ENCODE data around the gene FMNL3.
"Not testable (repeated sequence)": the region's sequence is repeated elsewhere in the genome, so short reads cannot be mapped to it uniquely, and the experiment has no call there.

FMNL3 gene

GRCh38 chr12:49733219-49734017, 26.2 kb upstream of the FMNL3 start:
- FAIRE-seq (no peak), DNase-seq (ENCODE audit: insufficient read length) (no peak)
- TF ChIP-seq POLR2AphosphoS5 (IDR thresholded peaks at IDR 0.05; ENCODE audit: low read depth, low read length): no peak
- TF ChIP-seq TAF1 (IDR thresholded peaks at IDR 0.05; ENCODE audit: borderline replicate concordance, low read depth, low read length): no peak
- no peak for TF ChIP-seq POLR2A (IDR thresholded peaks at IDR 0.05; ENCODE audit: low read depth, low read length)

GRCh38 chr12:49730568-49731101, 23.4 kb upstream of the FMNL3 start:
- no peak for DNase-seq (ENCODE audit: insufficient read length)
- TF ChIP-seq TAF1 (IDR thresholded peaks at IDR 0.05; ENCODE audit: borderline replicate concordance, low read depth, low read length) (no peak), POLR2AphosphoS5 (IDR thresholded peaks at IDR 0.05; ENCODE audit: low read depth, low read length) (no peak), POLR2A (IDR thresholded peaks at IDR 0.05; ENCODE audit: low read depth, low read length) (no peak)

GRCh38 chr12:49730050-49730449, 22.8 kb upstream of the FMNL3 start:
- no peak for FAIRE-seq
- TF ChIP-seq POLR2A (IDR thresholded peaks at IDR 0.05; ENCODE audit: low read depth, low read length) (no peak), POLR2AphosphoS5 (IDR thresholded peaks at IDR 0.05; ENCODE audit: low read depth, low read length) (no peak), TAF1 (IDR thresholded peaks at IDR 0.05; ENCODE audit: borderline replicate concordance, low read depth, low read length) (no peak)
- no peak for DNase-seq (ENCODE audit: insufficient read length)

More at GRCh38 chr12:49730568-49731101, 23.4 kb upstream of the FMNL3 start:
- FAIRE-seq: no peak

- TF ChIP-seq TAF1 (IDR thresholded peaks at IDR 0.05; ENCODE audit: borderline replicate concordance, low read depth, low read length) (no peak), POLR2AphosphoS5 (IDR thresholded peaks at IDR 0.05; ENCODE audit: low read depth, low read length) (no peak), POLR2A (IDR thresholded peaks at IDR 0.05; ENCODE audit: low read depth, low read length) (no peak)
- FAIRE-seq (no peak), DNase-seq (ENCODE audit: insufficient read length) (no peak)
Observed at GRCh38 chr12:49728446-49728845, 21.2 kb upstream of the FMNL3 start.

- DNase-seq (ENCODE audit: insufficient read length); FAIRE-seq: not testable (repeated sequence)
Observed at GRCh38 chr12:49721355-49721754, 14.2 kb upstream of the FMNL3 start.

GRCh38 chr12:49720214-49720613, 13.0 kb upstream of the FMNL3 start:
- no peak for FAIRE-seq
- DNase-seq (ENCODE audit: insufficient read length): no peak
- no peak for TF ChIP-seq TAF1 (IDR thresholded peaks at IDR 0.05; ENCODE audit: borderline replicate concordance, low read depth, low read length)
- TF ChIP-seq POLR2A (IDR thresholded peaks at IDR 0.05; ENCODE audit: low read depth, low read length): no peak
- TF ChIP-seq POLR2AphosphoS5 (IDR thresholded peaks at IDR 0.05; ENCODE audit: low read depth, low read length): no peak

- not testable (repeated sequence) for DNase-seq (ENCODE audit: insufficient read length); FAIRE-seq
Observed at GRCh38 chr12:49717800-49718199, 10.6 kb upstream of the FMNL3 start.

- no peak for TF ChIP-seq TAF1 (IDR thresholded peaks at IDR 0.05; ENCODE audit: borderline replicate concordance, low read depth, low read length)
- no peak for TF ChIP-seq POLR2AphosphoS5 (IDR thresholded peaks at IDR 0.05; ENCODE audit: low read depth, low read length)
- TF ChIP-seq POLR2A (IDR thresholded peaks at IDR 0.05; ENCODE audit: low read depth, low read length): no peak
- DNase-seq (ENCODE audit: insufficient read length) (peak; percentile 34), FAIRE-seq (no peak)
Observed at GRCh38 chr12:49716553-49716952, 9.3 kb upstream of the FMNL3 start.

- not testable (repeated sequence) for DNase-seq (ENCODE audit: insufficient read length); FAIRE-seq
Observed at GRCh38 chr12:49713952-49714351, 6.7 kb upstream of the FMNL3 start.

GRCh38 chr12:49708851-49709250, 1.6 kb upstream of the FMNL3 start:
- FAIRE-seq (no peak), DNase-seq (ENCODE audit: insufficient read length) (no peak)
- TF ChIP-seq POLR2AphosphoS5 (IDR thresholded peaks at IDR 0.05; ENCODE audit: low read depth, low read length): no peak

GRCh38 chr12:49707812-49708147, 575 bp upstream of the FMNL3 start:
- no peak for DNase-seq (ENCODE audit: insufficient read length)
- TF ChIP-seq POLR2AphosphoS5 (IDR thresholded peaks at IDR 0.05; ENCODE audit: low read depth, low read length) (no peak), POLR2A (IDR thresholded peaks at IDR 0.05; ENCODE audit: low read depth, low read length) (no peak), TAF1 (IDR thresholded peaks at IDR 0.05; ENCODE audit: borderline replicate concordance, low read depth, low read length) (no peak)
- FAIRE-seq: no peak

- DNase-seq (ENCODE audit: insufficient read length) (no peak), FAIRE-seq (peak; percentile 40)
- TF ChIP-seq POLR2AphosphoS5 (IDR thresholded peaks at IDR 0.05; ENCODE audit: low read depth, low read length) (0 out of 2 replicates have a peak, but pooled peaks have one; percentile 6), POLR2A (IDR thresholded peaks at IDR 0.05; ENCODE audit: low read depth, low read length) (no peak; the same call in 1 of the 2 replicates), TAF1 (IDR thresholded peaks at IDR 0.05; ENCODE audit: borderline replicate concordance, low read depth, low read length) (no peak)
Observed at GRCh38 chr12:49706351-49707127, 666 bp downstream of the FMNL3 start.

All from GM12892 (cell line).